GM12864 (cell line): ENCODE data around the gene DPYD.

Experiments
- DNase-seq: peaks from one replicate; pipeline ENCODE4 v3.0.0-alpha.2; 2011; ENCODE audit warnings: low read depth
- H3K4me3 ChIP-seq: 2 replicates; pipeline ENCODE4 v1.5.1; 2011; ENCODE audit warnings: mild to moderate bottlenecking, low read depth, low read length, control low read depth
- TF ChIP-seq, protein P1 (sequence below): IDR thresholded peaks from 2 replicates; pipeline ENCODE4 v1.5.1; 2011; ENCODE audit warnings: low read depth, mild to moderate bottlenecking, moderate library complexity, low read length, control low read depth, inconsistent platforms; ENCODE audit errors: missing control alignments

DPYD gene

DNA sequence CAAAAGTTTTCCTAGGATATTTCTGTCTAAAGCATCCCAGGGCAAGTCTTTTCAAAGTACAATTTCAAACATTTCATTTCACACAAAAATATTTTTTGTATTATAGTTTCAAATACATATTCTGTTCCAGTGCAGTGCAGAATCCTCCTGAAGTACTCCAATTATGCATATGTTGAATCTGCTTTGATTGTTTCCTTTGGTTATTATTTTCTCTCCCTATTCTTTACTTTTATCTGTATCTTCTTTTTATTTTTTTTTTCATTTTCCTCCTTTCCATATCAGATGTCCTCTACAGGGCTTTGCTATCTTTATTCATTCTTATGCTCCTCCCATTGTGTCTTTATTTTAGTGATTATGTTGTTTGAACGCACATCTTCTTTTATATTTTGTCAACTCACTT, 274.8 kb downstream of the DPYD start:
- TF ChIP-seq, protein P1, sequence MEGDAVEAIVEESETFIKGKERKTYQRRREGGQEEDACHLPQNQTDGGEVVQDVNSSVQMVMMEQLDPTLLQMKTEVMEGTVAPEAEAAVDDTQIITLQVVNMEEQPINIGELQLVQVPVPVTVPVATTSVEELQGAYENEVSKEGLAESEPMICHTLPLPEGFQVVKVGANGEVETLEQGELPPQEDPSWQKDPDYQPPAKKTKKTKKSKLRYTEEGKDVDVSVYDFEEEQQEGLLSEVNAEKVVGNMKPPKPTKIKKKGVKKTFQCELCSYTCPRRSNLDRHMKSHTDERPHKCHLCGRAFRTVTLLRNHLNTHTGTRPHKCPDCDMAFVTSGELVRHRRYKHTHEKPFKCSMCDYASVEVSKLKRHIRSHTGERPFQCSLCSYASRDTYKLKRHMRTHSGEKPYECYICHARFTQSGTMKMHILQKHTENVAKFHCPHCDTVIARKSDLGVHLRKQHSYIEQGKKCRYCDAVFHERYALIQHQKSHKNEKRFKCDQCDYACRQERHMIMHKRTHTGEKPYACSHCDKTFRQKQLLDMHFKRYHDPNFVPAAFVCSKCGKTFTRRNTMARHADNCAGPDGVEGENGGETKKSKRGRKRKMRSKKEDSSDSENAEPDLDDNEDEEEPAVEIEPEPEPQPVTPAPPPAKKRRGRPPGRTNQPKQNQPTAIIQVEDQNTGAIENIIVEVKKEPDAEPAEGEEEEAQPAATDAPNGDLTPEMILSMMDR = no peak
- H3K4me3 ChIP-seq = no peak overlapping the region
- DNase-seq = no peak

DNA sequence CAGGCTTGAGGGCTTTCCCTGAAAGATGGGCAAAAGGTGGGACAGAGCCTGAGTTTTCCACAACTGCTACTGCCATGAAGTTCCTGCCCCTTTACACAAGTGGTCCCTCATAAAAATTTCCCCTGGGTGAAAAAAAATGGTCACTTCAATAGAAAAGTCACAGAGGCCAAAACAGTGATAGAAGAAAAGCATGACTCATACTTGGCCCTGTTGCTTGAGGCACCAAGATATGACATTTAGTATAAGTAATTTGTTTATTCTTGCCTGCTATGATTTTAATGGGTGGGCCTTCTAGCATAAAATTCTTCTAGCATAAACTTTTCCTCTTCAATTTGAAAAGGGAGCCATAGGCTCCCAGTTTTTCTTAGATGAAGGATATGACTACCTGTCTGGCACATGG, 280.2 kb downstream of the DPYD start:
- DNase-seq = no peak

DNA sequence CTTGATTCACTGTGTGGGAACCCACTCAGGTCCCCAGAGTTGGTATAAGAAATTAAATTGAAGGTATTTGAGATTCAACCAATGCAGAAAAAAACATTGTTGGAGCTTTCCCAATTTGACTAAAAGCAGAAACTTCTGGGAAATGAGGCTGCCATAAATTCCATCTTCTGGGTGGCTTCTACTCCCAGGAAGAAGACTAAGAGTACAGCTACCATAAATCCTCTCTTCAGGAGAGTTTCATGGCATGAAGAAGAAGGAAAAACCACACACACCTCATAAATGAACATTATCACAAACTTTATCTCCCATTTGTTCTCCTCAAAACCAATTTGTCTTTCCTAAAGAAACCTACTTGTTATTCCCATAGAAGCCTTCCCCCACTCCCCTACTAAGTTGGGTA, 283.9 kb downstream of the DPYD start:
- TF ChIP-seq, protein P1 = no peak
- DNase-seq = no peak
- no peak overlapping the region for H3K4me3 ChIP-seq

More for the DNA sequence above, 280.2 kb downstream of the DPYD start:
- no peak overlapping the region for H3K4me3 ChIP-seq
- TF ChIP-seq, protein P1 = no peak

DNA sequence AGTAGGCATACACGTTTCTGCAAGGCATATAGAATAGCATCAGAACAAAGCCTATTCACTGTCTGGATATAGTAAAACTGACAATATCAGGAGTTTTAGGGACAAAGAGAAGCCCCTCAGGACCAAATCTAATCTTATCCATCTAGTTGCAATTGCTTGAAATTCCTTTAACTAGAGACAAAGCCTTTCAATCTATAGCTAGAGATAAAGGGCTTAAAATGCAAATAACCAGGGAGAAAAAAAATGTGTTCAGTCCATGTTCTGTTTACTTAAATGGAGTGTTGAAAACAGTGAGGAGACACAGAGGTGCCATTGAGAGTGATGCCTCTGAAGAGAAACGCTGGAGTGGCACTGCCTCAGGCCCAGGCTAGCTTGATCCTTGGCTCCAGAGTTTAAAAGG, 286.1 kb downstream of the DPYD start:
- DNase-seq = no peak
- TF ChIP-seq, protein P1 = no peak
- H3K4me3 ChIP-seq = no peak overlapping the region

DNA sequence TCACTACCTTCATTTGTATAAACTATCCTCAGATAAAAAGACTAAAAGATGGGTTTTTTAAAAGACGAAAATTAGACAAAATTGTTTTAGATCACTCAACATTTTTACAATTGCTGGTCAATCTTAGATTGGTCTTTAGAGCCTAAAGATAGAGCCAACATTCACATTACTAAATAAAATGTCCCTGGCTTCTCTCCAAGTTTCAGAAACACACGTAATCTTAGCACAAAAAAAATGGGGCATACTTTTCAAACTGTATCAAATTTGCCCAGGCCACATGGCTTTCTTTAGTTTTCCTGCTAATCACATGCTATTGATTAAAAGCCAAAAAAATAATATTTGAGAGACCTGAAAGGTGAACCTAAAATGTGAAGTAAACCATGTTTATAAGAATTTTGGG, 288.1 kb downstream of the DPYD start:
- no peak overlapping the region for H3K4me3 ChIP-seq
- no peak for DNase-seq
- TF ChIP-seq, protein P1 = no peak

DNA sequence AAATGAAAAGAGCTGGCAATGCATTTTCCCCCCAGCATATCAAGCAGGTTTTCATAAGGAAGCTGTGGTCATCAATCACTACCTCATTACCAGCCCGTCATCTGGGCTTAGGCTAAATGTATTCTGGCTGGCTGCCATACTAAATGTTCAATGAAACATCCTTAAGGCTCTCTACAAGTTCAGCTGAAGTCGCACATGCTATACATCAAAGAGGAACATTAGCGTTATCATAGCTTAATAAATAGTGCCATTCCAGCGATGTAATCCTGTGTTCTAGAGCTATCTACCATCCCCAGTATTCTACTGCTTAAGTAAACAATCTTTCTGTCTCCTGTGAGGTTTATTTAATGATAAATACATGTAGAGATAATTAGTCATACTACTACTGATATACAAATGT, 288.8 kb downstream of the DPYD start:
- H3K4me3 ChIP-seq = no peak overlapping the region
- TF ChIP-seq, protein P1 = no peak
- no peak for DNase-seq

DNA sequence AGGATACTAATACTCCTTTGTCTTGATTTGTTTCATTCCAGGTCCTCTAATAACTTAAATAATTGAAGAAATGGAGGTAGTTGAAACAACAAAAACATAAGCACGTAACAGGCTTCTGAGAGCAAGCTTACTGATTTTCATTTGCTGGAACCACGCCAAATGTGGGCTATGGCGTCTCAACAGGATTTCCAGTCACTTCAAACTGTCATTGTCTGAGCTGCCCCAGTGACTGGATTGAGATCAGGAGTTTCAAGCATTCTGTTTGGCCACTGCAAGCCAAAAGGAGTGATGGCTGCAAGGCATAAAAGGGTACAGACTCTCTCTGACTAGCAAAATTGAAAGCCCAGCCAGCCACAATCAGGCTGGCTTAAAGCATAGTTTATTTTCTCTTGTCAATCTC, 289.9 kb downstream of the DPYD start:
- no peak for DNase-seq
- H3K4me3 ChIP-seq = no peak overlapping the region
- TF ChIP-seq, protein P1 = no peak
